ENCODE measurements around the gene PROC. TPM values are rescaled to one million over a fixed set of nuclear protein-coding genes. Genes with fewer than 3 reads are reported as not detected.

Gene PROC
- total and polyA plus RNA-seq, 2 of the 4 experiments (the other 2 are of a cell fraction): 0.07 TPM; not detected in 1

GRCh38 chr2:127449898-127450297 lies 31.7 kb downstream of the PROC start:
- in situ Hi-C loops (cut with MboI; ENCODE audit: low sequenced_read_pairs): no loop called here
- H2AK5ac ChIP-seq (ENCODE audit: low read depth, low read length): no peak overlapping the region
- peak overlapping the region; percentile 35; the same call in 1 of the 2 replicates for H3K18ac ChIP-seq (ENCODE audit: low read depth, low read length)
- no peak overlapping the region for H3K27ac ChIP-seq (ENCODE audit: insufficient read depth, low read length)
- no peak overlapping the region for H3K4me2 ChIP-seq (ENCODE audit: low read depth, low read length)
- 60% methylated on average over 1 of the region's 4 CpGs; no CpG with 5 or more reads in 1 of the 2 experiments for WGBS, 2 experiments (ENCODE audit: extremely low coverage in 2 of 2, insufficient read length in 1 of 2)
- DNase-seq (no peak), ATAC-seq (ENCODE audit: low read depth) (no peak)
- H2BK120ac ChIP-seq (ENCODE audit: low read depth, low read length): no peak overlapping the region
- H3K9me1 ChIP-seq (ENCODE audit: insufficient read depth, low read length): no peaks in the 10 kb centered on the region
- H3K4me1 ChIP-seq (ENCODE audit: control insufficient read depth, insufficient read depth, low read length): 0 out of 2 replicates have a peak, but pooled peaks cover 2% of the 10 kb centered on the region
- dilution Hi-C loops (cut with HindIII; ENCODE audit: low sequenced_read_pairs, unreplicated experiment): no loop called here
- no peak overlapping the region for H3K4me3 ChIP-seq (ENCODE audit: insufficient read depth, low read depth, low read length)
- no TSS peak for BruUV-seq (replicated peaks)
- no peaks in the 10 kb centered on the region for H4K20me1 ChIP-seq (ENCODE audit: insufficient read depth, low read length)
- H3K56ac ChIP-seq (ENCODE audit: extremely low read depth, insufficient read depth, low read length): no peak overlapping the region
- no peak overlapping the region for H4K5ac ChIP-seq (ENCODE audit: low read depth, low read length)
- no peak overlapping the region for H2AK9ac ChIP-seq (replicated peaks; ENCODE audit: low read depth, low read length, poor library complexity)
- no peak overlapping the region for H3K23ac ChIP-seq (ENCODE audit: low read depth, low read length)
- no peak for TF ChIP-seq FOS (IDR thresholded peaks at IDR 0.05; ENCODE audit: low read depth, low read length)
- no peak overlapping the region for H2BK20ac ChIP-seq (ENCODE audit: low read depth, low read length)
- no peak overlapping the region for H3K14ac ChIP-seq (replicated peaks; ENCODE audit: low read depth, low read length)
- no peak overlapping the region for H3K4ac ChIP-seq (ENCODE audit: low read depth, low read length)
- ChIA-PET CTCF (no interaction called here), POLR2A (ENCODE audit: unreplicated experiment) (no interaction called here)
- H4K8ac ChIP-seq (ENCODE audit: low read depth in 2 of 2, low read length in 2 of 2): no peak overlapping the region
- no peaks in the 10 kb centered on the region for H3K27me3 ChIP-seq (ENCODE audit: control insufficient read depth, insufficient read depth, low read length)
- H4K91ac ChIP-seq (ENCODE audit: insufficient read depth, low read depth, low read length): no peak overlapping the region
- H2BK15ac ChIP-seq (ENCODE audit: low read depth, low read length): no peak overlapping the region
- H2AFZ ChIP-seq (replicated peaks; ENCODE audit: low read length, poor library complexity): no peak overlapping the region
- intact Hi-C loops (cut with micrococcal nuclease): no loop called here
- H3K36me3 ChIP-seq (ENCODE audit: control insufficient read depth, insufficient read depth, low read length): no peaks in the 10 kb centered on the region
- no peak overlapping the region for H3K9ac ChIP-seq (ENCODE audit: low read depth, low read length)
- no peaks in the 10 kb centered on the region for H3K9me3 ChIP-seq (ENCODE audit: control insufficient read depth, insufficient read depth, low read length)
- H2BK5ac ChIP-seq (ENCODE audit: low read depth, low read length, poor library complexity, severe bottlenecking): no peak overlapping the region
- no peaks in the 10 kb centered on the region for H3K79me1 ChIP-seq (ENCODE audit: low read depth in 1 of 2, low read length in 2 of 2)

Data from IMR-90 (cell line).